ENCODE results near the gene NMB. TPM values are rescaled to one million over a fixed set of nuclear protein-coding genes. Genes with fewer than 3 reads are reported as not detected.

The NMB gene
- 10 to 100 TPM; 28.6 to 72.3 (median 43.0) TPM for total RNA-seq

DNA sequence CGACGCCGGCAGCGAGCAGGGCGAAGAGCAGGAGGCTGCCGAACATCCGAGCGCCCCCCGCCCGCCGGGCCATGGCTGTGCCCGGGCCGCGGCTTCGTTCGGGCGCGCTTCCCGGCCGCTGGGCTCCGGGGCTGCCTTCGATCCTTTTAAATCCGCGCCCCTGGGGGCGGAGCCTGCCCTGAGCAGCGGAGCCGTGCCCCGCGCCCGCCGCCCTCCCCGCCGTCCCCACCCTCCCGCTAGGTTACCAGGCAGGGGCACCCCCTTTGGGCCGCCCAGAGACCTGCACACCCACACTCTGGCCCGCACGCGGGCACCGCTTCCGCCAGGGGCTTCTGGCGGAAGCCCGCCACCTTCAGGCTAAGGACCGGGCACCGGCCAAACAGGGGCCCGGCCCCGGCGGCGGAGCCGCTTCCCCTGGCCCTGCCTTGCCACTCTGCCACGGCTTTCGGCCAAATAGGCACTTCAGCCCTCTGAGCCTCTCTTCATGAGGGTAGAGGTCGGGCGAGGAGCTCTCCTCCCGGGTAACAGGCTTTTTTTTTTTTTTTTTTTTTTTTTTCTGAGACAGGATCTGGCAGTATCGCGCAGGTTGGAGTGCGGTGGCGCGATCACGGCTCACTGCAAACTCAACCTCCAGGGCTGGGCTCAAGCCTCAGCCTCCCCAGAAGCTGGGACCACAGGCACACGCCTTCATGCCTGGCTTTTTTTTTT, at the start of gene NMB:
TSS of gene NMB (minus strand) at position 120 of the 708 bp plus-strand sequence. CDS start at position 73, 47 bp downstream.
- TF ChIP-seq, protein P1, sequence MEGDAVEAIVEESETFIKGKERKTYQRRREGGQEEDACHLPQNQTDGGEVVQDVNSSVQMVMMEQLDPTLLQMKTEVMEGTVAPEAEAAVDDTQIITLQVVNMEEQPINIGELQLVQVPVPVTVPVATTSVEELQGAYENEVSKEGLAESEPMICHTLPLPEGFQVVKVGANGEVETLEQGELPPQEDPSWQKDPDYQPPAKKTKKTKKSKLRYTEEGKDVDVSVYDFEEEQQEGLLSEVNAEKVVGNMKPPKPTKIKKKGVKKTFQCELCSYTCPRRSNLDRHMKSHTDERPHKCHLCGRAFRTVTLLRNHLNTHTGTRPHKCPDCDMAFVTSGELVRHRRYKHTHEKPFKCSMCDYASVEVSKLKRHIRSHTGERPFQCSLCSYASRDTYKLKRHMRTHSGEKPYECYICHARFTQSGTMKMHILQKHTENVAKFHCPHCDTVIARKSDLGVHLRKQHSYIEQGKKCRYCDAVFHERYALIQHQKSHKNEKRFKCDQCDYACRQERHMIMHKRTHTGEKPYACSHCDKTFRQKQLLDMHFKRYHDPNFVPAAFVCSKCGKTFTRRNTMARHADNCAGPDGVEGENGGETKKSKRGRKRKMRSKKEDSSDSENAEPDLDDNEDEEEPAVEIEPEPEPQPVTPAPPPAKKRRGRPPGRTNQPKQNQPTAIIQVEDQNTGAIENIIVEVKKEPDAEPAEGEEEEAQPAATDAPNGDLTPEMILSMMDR (IDR thresholded peaks at IDR 0.05; ENCODE audit: low read depth): no peak

- TF ChIP-seq, protein P1 (IDR thresholded peaks at IDR 0.05; ENCODE audit: low read depth): no peak
Observed at GRCh38 chr15:84703808-84704207, 45.8 kb upstream of the NMB start.

GRCh38 chr15:84702961-84703482, 45.0 kb upstream of the NMB start:
- TF ChIP-seq, protein P1 (IDR thresholded peaks at IDR 0.05; ENCODE audit: low read depth): no peak

- TF ChIP-seq, protein P1 (IDR thresholded peaks at IDR 0.05; ENCODE audit: low read depth): no peak
Observed at GRCh38 chr15:84699538-84700191, 41.7 kb upstream of the NMB start.

GRCh38 chr15:84697236-84697990, 39.4 kb upstream of the NMB start:
- TF ChIP-seq, protein P1 (IDR thresholded peaks at IDR 0.05; ENCODE audit: low read depth): no peak

DNA sequence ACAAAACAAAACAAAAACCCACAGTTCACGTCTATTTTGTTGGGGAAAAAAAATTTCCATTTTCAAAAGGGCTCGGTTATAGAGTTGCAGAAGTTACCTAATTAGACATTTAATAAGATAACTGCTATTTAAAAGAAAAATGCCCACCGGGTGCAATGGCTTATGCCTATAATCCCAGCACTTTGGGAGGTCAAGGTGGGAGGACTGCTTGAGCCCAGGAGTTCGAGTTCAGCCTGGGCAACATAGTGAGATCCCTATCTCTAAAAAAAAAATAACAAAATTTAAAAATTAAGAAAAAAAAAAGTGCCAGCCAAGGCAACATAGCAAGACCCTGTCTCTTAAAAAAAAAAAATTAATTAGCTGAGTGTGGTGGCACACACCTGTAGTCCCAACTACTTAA, 38.8 kb upstream of the NMB start:
- TF ChIP-seq, protein P1 (IDR thresholded peaks at IDR 0.05; ENCODE audit: low read depth): no peak

DNA sequence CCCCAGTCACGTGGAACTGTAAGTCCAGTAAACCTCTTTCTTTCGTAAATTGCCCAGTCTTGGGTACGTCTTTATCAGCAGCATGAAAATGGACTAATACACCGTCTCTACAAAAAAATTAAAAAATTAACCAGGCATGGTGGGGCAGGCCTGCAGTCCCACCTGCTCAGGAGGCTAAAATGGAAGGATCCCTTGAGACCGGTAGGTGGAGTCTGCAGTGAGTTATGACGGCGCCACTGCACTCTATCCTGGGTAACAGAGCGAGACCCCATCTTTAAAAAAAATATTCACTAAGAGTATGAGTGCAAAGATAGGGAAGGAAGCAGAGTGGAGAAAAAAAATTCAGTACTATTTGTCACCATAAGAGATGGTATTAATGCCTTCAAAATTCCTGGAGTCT, 32.3 kb upstream of the NMB start:
- TF ChIP-seq, protein P1 (IDR thresholded peaks at IDR 0.05; ENCODE audit: low read depth): no peak
